Common myeloid progenitor, CD34-positive (primary cell): ENCODE results near the gene DAD1.
A peak's percentile ranks its signal among the peaks of the same experiment; 100 is the strongest.

Experiments used
- CTCF ChIA-PET: fragments of 350-600 bp; sonication (Branson Sonifier 250); formaldehyde crosslinking; loops from one replicate; lab custom pipeline; 2021; ENCODE audit warnings: antibody characterized with exemption; lab: Charles Lee
- POLR2A ChIA-PET: fragments of 350-600 bp; sonication (Branson Sonifier 250); formaldehyde crosslinking; loops from one replicate; lab custom pipeline; 2021; ENCODE audit warnings: antibody characterized with exemption; lab: Charles Lee
- DNase-seq, 3 donors: peaks; one replicate each; pipeline versions ENCODE4 v3.0.0 to v3.0.0-alpha.2; 2013
- H3K27ac ChIP-seq, 2 experiments: 1 replicate in 1 of 2; 2 replicates in 1 of 2; pipeline ENCODE4 v1.7.0; 2013; ENCODE audit warnings: inconsistent platforms in 2 of 2, low read length in 2 of 2, mild to moderate bottlenecking in 2 of 2, low read depth in 1 of 2, moderate library complexity in 1 of 2; ENCODE audit not compliant: severe bottlenecking in 2 of 2, insufficient read depth in 1 of 2, poor library complexity in 1 of 2
- H3K27me3 ChIP-seq, 5 experiments: replicated peaks in 2 of 5; 1 replicate in 3 of 5; 2 replicates in 2 of 5; pipeline versions ENCODE4 v1.6.1 to v1.7.0; 2013; ENCODE audit warnings: low read length in 4 of 5, mild to moderate bottlenecking in 2 of 5, moderate library complexity in 2 of 5, inconsistent platforms in 1 of 5; ENCODE audit not compliant: insufficient read depth in 5 of 5, control insufficient read depth in 4 of 5
- H3K36me3 ChIP-seq, 4 experiments: 1 replicate in 2 of 4; 2 replicates in 2 of 4; pipeline versions ENCODE4 v1.6.1 to v1.7.0; 2013; ENCODE audit warnings: low read length in 3 of 4, control low read depth in 1 of 4, mild to moderate bottlenecking in 1 of 4; ENCODE audit not compliant: control insufficient read depth in 4 of 4, insufficient read depth in 4 of 4
- H3K4me1 ChIP-seq, 4 experiments: 1 replicate in 3 of 4; 2 replicates in 1 of 4; pipeline versions ENCODE4 v1.6.1 to v1.7.1; 2013; ENCODE audit warnings: low read length in 3 of 4, mild to moderate bottlenecking in 3 of 4, control low read depth in 1 of 4, inconsistent platforms in 1 of 4, moderate library complexity in 1 of 4; ENCODE audit not compliant: control insufficient read depth in 4 of 4, insufficient read depth in 4 of 4; ENCODE audit errors: control extremely low read depth in 1 of 4
- H3K4me3 ChIP-seq, 7 experiments: 1 replicate in 4 of 7; 2 replicates in 3 of 7; pipeline versions ENCODE4 v1.5.1 to v1.7.0; 2013; ENCODE audit warnings: mild to moderate bottlenecking in 7 of 7, low read length in 6 of 7, moderate library complexity in 6 of 7, inconsistent platforms in 2 of 7, low read depth in 2 of 7, control low read depth in 1 of 7; ENCODE audit not compliant: insufficient read depth in 4 of 7, control insufficient read depth in 1 of 7; ENCODE audit errors: extremely low read depth in 1 of 7
- H3K9me3 ChIP-seq, 5 experiments: 1 replicate in 4 of 5; 2 replicates in 1 of 5; pipeline versions ENCODE4 v1.6.1 to v1.7.1; 2013; ENCODE audit warnings: low read length in 4 of 5, mild to moderate bottlenecking in 2 of 5, inconsistent platforms in 1 of 5, low read depth in 1 of 5, moderate library complexity in 1 of 5; ENCODE audit not compliant: control insufficient read depth in 4 of 5, insufficient read depth in 2 of 5; ENCODE audit errors: control extremely low read depth in 1 of 5
- WGBS: methylation state at CpG from one replicate; pipeline ENCODE4 v1.1.5; 2013; ENCODE audit not compliant: insufficient coverage; 5-methylcytosine and 5-hydroxymethylcytosine counted together

DAD1 gene

DNA sequence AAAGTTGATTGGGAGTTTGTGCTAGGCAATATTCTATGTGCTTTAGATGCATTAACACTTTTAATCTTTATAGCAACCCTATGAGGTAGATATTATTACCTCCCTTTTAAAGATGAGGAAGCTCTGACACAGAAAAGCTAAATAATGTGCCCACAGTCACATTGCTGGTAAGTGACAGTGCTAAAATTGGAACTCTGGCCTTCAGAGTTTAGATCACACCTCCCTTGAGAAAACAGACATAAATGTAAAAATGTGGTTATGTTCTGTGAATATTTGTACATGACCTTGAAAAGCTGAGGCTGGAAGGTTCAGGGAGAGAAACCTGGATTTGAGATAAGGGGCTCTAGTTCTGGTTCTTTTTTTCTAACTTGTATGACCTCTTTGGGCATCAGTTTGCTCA lies 11.0 kb upstream of the DAD1 start:
- Histone ChIP-seq H3K27ac (no peak overlapping the region), H3K4me3 (peak overlapping the region in 1 of 7 experiments; percentile 24), H3K27me3 (no peaks in the 10 kb centered on the region), H3K36me3 (peaks cover 14 to 33% (median 19%) of the 10 kb centered on the region in 4 experiments), H3K4me1 (peaks cover 14 to 45% (median 31%) of the 10 kb centered on the region in 4 experiments), H3K9me3 (no peaks in the 10 kb centered on the region)
- POLR2A ChIA-PET = no interaction called here
- peak in 2 of 3 donors; percentile 28 to 46 for DNase-seq
- CTCF ChIA-PET = interaction anchor here (0.9 to 3.6 kb wide), 6 partner anchors 10 to 281 kb away, joined by 3 to 28 read pairs (median 5); partner anchors contain the start of gene DAD1

DNA sequence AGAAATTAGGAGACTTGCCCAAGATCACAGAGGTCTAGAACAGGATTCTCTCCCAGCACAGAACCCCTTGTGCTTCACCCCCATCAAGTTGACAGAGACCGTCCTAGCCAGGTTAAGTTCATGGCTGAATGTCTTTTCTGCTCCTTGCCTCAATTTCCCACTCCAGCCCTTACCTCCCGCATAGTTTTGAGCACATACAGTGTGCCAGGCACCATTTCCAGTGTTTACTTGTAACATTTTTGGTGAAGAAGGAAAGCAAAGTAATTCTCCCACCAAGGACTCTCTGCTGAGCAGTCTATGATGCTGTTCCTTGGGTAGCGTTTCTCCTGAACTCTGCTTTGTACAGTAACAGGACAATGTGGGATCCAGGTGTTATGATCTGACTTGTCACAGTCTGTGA lies 10.3 kb upstream of the DAD1 start:
- ChIA-PET CTCF (interaction anchor here (0.8 to 3.6 kb wide), 10 partner anchors 10 to 280 kb away, joined by 3 to 28 read pairs (median 6); partner anchors contain the start of gene DAD1), POLR2A (no interaction called here)
- no peak for DNase-seq
- H3K27ac ChIP-seq = peak overlapping the region in 1 of 2 experiments; percentile 87
- peaks cover 9 to 26% (median 16%) of the 10 kb centered on the region in 4 experiments for H3K36me3 ChIP-seq
- peaks cover 14 to 45% (median 31%) of the 10 kb centered on the region in 4 experiments for H3K4me1 ChIP-seq
- WGBS = 79% methylated on average over 2 of the region's 3 CpGs
- H3K4me3 ChIP-seq = peak overlapping the region in 5 of 7 experiments; percentile 83 to 98 (median 94)
- no peaks in the 10 kb centered on the region for H3K27me3 ChIP-seq
- no peaks in the 10 kb centered on the region for H3K9me3 ChIP-seq

DNA sequence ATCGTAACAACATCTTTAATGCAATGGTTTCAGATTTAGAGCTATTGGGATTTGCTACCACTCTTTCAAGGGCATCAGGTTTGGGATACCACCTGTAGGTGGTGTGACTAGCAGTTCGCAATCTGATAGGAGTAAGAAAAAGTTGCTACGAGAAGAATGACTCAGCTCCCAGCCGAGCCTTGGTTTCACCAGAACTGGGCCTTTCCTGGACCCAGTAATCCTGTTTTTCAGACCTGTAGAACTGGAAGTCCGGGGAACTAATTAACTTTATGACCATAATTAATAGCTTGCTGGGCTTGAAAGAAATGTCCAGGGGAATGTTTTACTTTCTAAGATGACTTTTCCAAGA lies 9.8 kb upstream of the DAD1 start:
- peaks cover 8 to 24% (median 15%) of the 10 kb centered on the region in 4 experiments for H3K36me3 ChIP-seq
- peak; percentile 54 to 83 (median 79) for DNase-seq
- no peaks in the 10 kb centered on the region for H3K27me3 ChIP-seq
- 0% methylated on average over 2 of the region's 5 CpGs for WGBS
- peak overlapping the region in 1 of 2 experiments; percentile 87 for H3K27ac ChIP-seq
- CTCF ChIA-PET = interaction anchor here (0.8 to 3.6 kb wide), 12 partner anchors 9 to 280 kb away, joined by 3 to 28 read pairs (median 6); partner anchors contain the start of gene DAD1
- peaks cover 14 to 47% (median 33%) of the 10 kb centered on the region in 4 experiments for H3K4me1 ChIP-seq
- POLR2A ChIA-PET = interaction anchor here (0.8 kb wide), 1 partner anchor 9 kb away, joined by 3 read pairs; no protein-coding TSS in a partner anchor
- peak overlapping the region; percentile 71 to 98 (median 94) for H3K4me3 ChIP-seq
- no peaks in the 10 kb centered on the region for H3K9me3 ChIP-seq

DNA sequence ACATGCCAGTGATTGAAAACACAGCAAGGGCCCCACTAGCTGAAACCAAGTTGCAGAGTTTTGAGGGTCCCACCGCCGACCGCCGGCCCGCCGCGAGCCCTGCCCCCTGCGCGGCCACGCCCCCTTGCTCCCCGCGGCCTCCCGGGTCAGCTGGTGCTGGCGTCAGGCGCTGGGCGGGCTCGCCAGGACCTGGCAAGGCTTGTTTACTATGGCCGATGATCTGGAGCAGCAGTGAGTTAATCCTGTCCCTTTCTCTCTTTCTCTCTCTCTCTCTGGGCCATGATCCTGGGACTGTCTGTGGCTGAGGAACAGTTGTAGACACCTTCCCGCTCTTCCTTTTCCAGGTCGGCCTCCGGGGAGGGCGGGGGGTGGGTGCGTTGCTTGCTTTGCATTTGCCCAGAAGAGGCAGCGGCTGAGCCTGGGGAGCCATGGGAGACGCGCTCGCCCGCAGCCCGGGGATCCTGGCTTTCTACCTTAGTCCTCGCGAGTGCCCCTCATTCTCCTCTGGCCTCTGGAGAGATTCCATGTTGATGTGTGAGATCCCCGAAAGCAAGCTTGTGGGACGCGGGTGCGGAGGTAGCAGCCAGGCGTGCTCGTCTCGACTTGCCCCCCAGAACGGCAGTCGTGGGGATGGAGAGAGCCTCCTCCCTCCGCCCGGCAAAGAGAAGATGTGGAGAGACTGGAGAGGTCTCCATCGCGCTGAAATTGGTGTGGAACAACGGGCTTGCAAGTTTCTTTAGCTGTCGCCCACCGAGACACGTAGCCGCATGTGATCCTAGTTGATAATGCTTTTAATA lies 9.3 kb upstream of the DAD1 start, which contains the start of gene ABHD4:
TSS of gene ABHD4 (plus strand) at position 202 of the 797 bp plus-strand sequence. CDS start at position 209, 7 bp downstream.
- peak within 1 kb of the TSS; percentile 71 to 98 (median 94) for H3K4me3 ChIP-seq
- H3K36me3 ChIP-seq = peaks cover 2 to 18% (median 10%) of the 10 kb centered on the region in 4 experiments
- H3K27me3 ChIP-seq = no peaks in the 10 kb centered on the region
- H3K27ac ChIP-seq = peak within 1 kb of the TSS; percentile 61 to 87
- POLR2A ChIA-PET = interaction anchor here (0.8 kb wide), 1 partner anchor 9 kb away, joined by 3 read pairs; no protein-coding TSS in a partner anchor
- H3K4me1 ChIP-seq = peaks cover 14 to 47% (median 33%) of the 10 kb centered on the region in 4 experiments
- WGBS = 0% methylated on average over 40 of the region's 49 CpGs
- no peaks in the 10 kb centered on the region for H3K9me3 ChIP-seq
- CTCF ChIA-PET = interaction anchor here (1.0 to 3.6 kb wide), 13 partner anchors 9 to 279 kb away, joined by 3 to 28 read pairs (median 6); partner anchors contain the start of genes DAD1 and OR6J1
- peak; percentile 56 to 79 (median 71) for DNase-seq

DNA sequence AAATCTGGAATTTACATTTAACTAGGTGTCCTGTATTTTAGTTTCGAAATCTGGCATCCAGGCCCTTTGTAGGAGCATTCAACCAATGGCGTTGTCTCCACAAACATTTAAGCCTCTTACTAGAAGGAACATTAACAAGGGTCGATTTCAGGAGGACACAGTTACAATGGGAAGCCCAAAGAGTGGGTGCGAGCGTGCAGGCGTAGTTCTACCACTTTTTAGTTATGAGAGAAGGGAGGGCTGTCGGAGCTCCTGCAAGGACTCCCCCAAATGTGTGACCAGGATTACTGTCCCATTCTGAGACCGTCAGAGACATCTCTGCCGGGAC lies 8.7 kb upstream of the DAD1 start:
- no peaks in the 10 kb centered on the region for H3K9me3 ChIP-seq
- peaks cover 0 to 13% (median 7%) of the 10 kb centered on the region in 4 experiments for H3K36me3 ChIP-seq
- CTCF ChIA-PET = interaction anchor here (1.0 to 3.6 kb wide), 10 partner anchors 8 to 125 kb away, joined by 3 to 28 read pairs (median 6); partner anchors contain the start of genes DAD1 and OR6J1

DNA sequence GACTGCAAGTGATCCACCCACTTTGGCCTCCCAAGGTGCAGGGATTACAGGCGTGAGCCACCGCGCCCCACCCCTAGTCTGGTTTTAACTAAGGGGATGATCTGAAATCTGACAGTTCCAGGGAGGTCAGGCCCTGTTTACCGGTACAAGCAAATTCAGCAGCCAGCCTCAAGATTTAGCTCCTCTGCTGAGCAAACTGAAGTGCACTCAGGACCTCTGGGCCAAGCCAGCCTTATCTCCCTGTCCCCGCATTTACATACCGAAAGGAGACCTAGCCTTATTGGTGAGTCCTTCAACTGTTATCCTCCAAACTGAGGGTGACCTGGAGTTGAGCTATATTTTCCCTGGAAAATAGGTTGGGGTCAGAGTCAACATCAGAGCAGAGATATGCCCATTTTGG lies 8.2 kb upstream of the DAD1 start:
- 98% methylated on average over 5 of the region's 6 CpGs for WGBS
- H3K27me3 ChIP-seq = no peaks in the 10 kb centered on the region
- H3K4me1 ChIP-seq = peaks cover 14 to 44% (median 33%) of the 10 kb centered on the region in 4 experiments
- peaks cover 0 to 8% (median 4%) of the 10 kb centered on the region in 4 experiments for H3K36me3 ChIP-seq
- peak overlapping the region in 2 of 7 experiments; percentile 94 to 98 for H3K4me3 ChIP-seq
- no peaks in the 10 kb centered on the region for H3K9me3 ChIP-seq
- POLR2A ChIA-PET = no interaction called here
- H3K27ac ChIP-seq = peak overlapping the region in 1 of 2 experiments; percentile 87
- DNase-seq = no peak
- CTCF ChIA-PET = interaction anchor here (1.0 to 3.6 kb wide), 9 partner anchors 8 to 125 kb away, joined by 3 to 28 read pairs (median 6); partner anchors contain the start of genes DAD1 and OR6J1

More for the DNA sequence above, 8.7 kb upstream of the DAD1 start:
- Histone ChIP-seq H3K27ac (peak overlapping the region in 1 of 2 experiments; percentile 87), H3K4me1 (peaks cover 14 to 47% (median 33%) of the 10 kb centered on the region in 4 experiments), H3K27me3 (no peaks in the 10 kb centered on the region), H3K4me3 (peak overlapping the region; percentile 71 to 98 (median 94))
- POLR2A ChIA-PET = no interaction called here
- WGBS = 0% methylated on average over 8 of the region's 9 CpGs
- DNase-seq = no peak
